ENCODE measurements around the gene DYNC1I1.

DYNC1I1 gene

DNA sequence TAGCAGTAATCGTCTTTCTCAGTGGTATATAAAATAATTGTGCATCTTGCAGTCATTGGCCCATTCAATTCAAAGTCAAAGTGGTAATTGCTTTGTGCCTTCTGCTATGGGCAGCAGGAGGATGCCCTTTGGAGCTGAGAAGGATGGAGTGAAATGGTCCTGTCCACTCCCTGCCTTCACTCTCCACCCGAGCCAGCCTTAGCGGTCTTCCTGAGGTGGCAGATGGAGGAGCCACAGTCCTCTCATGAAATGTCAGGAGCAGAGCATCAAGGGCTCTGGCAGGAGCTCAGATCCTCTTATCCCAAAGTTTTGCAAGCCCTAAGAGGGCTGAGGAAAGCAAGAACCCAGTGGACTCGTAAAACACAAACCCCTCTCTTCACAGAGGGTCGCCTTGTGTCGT, 199.4 kb downstream of the DYNC1I1 start:
- no peak for DNase-seq (ENCODE audit: low spot score)

DNA sequence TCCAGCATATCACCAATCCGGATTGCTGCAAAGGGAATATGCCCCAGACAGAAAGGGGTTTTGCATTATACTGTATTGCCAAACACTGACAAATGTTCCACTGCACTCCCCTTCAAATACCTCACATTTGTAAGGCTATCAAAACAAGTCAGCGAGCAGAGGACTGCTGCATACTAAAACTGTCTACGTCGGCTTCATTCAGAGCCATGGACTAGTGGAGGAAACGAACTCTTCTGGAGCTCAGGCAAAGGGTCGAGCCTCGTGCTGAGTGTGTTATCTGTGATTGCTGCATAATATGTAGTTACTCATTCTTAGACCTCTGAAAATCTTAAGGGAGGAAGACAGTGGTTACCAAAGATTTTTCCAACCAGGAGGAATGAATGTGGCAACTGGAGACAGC, 200.2 kb downstream of the DYNC1I1 start:
- no peak for DNase-seq (ENCODE audit: low spot score)

DNA sequence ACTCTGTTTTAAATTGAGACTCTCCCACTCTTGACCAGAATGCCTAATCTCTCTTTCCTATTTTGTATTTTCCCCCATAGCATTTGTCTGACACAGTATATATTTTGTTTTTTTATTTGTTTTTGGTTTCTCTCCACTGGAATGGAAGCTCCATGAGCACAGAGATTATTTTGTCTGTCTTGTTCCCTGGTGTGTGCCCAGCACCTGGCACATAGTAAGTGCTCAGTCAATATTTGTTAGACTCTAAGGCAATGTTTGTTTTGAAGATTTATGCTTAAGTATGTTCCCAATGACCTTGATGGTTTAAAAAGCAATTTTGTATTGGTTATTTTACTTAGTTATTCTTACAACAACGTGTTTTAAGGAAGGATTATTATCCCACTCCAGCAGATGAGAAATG, 201.8 kb downstream of the DYNC1I1 start:
- DNase-seq (ENCODE audit: low spot score): no peak

GRCh38 chr7:95976369-95977060, 204.2 kb downstream of the DYNC1I1 start:
- no peak for DNase-seq (ENCODE audit: low spot score)

GRCh38 chr7:95977994-95978393, 205.6 kb downstream of the DYNC1I1 start:
- no peak for DNase-seq (ENCODE audit: low spot score)

- DNase-seq (ENCODE audit: low spot score): no peak
Observed at GRCh38 chr7:95980167-95980566, 207.8 kb downstream of the DYNC1I1 start.

- DNase-seq (ENCODE audit: low spot score): no peak
Observed at GRCh38 chr7:95980706-95981105, 208.4 kb downstream of the DYNC1I1 start.

DNA sequence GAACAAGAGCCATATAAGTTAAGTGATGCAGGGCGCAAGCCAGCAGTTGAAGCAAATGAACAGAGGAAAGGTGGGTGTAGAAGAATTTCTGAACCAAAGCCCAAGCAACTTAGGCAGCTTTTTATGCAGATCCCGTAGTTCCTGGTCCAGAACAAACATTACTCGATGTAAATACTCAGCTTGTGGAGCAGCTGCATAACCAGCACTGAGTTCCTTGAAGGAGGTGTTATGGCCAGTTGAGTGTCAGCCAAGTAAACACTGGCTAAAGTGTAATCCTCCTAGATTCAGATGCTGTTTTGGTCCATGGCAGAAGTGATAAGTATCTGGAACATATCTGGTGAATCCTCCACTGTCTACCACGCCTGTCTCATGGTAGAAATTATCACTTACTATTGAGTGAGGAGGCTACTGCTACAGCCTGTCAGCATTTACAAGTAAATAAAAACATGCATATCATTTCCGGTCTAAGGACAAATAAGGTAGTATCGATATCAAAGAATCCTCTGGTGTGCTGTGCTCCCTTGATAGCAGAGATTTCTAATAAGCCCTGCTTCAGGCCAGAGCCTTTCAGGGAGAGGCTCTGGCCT, 213.9 kb downstream of the DYNC1I1 start:
- DNase-seq (ENCODE audit: low spot score): no peak

DNA sequence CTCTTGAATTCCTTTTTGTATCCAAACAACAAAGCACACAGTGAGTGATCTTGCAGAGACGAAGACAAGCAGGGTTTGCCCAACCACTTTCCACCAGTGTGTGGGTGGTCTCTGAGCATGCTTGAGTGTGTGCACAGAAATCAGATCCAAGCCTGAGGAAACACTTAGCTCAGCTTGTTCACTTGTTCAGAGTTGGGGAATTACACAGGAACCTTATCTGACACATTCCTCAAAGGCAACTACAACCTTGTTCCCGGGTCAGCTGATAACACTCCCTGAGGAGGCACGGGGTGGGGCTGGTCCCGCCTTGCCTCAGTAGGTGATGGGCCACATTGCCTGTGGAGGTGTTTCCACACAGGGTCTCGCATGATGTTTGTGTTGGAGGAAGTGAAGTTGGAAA, 216.9 kb downstream of the DYNC1I1 start:
- no peak for DNase-seq (ENCODE audit: low spot score)

DNA sequence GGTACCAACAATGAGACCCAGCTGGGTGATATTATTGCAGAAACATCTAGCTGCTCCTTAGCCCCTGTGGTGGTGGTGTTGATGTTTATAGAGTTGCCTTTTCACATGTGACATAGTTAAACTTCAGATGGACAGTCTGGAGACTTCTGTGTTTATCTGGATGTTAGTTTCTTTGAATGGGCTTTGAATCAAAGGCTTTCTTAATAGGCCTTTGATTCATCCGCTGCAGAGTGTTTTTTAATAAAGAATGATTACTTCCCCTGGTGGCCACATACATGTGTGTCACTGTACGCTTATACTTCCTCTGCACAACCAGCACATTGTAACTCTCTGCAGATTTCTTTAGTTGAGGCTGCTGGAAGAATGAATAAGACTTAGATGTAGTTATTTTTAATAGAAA, 221.0 kb downstream of the DYNC1I1 start:
- DNase-seq (ENCODE audit: low spot score): no peak

GRCh38 chr7:95996174-95996573, 223.8 kb downstream of the DYNC1I1 start:
- DNase-seq (ENCODE audit: low spot score): no peak

GRCh38 chr7:95996886-95997285, 224.5 kb downstream of the DYNC1I1 start:
- no peak for DNase-seq (ENCODE audit: low spot score)

DNA sequence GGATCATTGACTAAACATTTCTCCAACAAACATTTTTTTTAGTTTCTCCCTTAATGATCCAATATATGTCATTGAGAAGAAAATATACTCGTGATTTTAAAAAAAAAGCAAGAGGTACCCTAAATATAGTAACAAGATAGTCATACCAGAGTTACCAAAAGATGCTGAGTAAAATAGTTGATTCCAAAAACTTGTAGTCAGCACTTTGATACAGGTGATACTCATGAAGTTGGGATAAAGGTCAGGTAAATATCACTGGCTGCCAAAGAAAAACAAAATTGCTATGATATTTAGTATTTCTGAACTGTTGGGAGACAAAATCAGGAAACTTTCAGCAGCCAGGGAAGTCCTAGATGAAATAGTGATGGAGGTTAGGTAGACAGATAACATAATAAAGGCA, 225.3 kb downstream of the DYNC1I1 start:
- DNase-seq (ENCODE audit: low spot score): no peak

- no peak for DNase-seq (ENCODE audit: low spot score)
Observed at GRCh38 chr7:95999481-95999880, 227.1 kb downstream of the DYNC1I1 start.

GRCh38 chr7:96004578-96004977, 232.2 kb downstream of the DYNC1I1 start:
- DNase-seq (ENCODE audit: low spot score): peak; percentile 81

GRCh38 chr7:96005271-96005670, 232.9 kb downstream of the DYNC1I1 start:
- no peak for DNase-seq (ENCODE audit: low spot score)

DNA sequence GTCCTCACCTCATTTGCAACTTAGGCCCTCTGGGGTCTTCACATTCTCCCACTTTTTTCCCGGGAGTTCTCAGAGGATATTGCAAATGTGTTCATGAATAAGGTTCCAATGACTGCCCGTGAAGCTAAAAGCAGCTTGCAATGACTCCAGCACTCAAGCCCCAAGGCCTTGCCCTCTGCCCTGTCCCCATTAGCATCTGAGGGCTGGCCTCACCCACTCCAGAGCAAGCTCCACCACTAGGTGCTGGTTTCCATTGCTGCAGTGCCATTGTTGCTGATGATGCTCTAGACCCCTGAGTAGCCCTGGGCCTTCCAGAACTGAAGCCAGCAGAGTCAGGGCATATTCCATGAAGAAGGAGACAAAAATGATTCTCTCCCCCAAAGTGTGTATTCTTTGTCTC, 236.8 kb downstream of the DYNC1I1 start:
- DNase-seq (ENCODE audit: low spot score): no peak

- DNase-seq (ENCODE audit: low spot score): no peak
Observed at GRCh38 chr7:96013836-96014235, 241.5 kb downstream of the DYNC1I1 start.

DNA sequence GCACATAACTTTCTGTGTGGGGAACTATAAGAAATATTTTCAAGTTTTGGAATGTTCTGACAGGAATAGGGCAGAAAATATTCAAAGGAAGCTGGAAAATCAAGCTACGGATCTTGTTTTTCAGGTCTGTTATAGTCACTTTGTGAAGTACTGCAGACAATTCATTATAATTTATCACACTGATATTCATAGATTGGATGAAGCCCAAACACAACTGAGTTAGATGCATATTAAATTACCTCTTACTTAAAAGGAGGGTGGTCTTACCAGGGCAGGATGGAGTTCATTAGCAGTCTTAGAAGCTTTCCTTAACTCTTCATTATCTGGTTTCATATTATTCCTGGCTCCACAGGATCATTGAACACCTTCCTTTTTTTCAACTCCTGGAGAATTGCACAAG, 242.3 kb downstream of the DYNC1I1 start:
- DNase-seq (ENCODE audit: low spot score): no peak

- DNase-seq (ENCODE audit: low spot score): peak; percentile 37
Observed at GRCh38 chr7:96016056-96016586, 243.8 kb downstream of the DYNC1I1 start.

GRCh38 chr7:96016735-96017134, 244.4 kb downstream of the DYNC1I1 start:
- DNase-seq (ENCODE audit: low spot score): no peak

GRCh38 chr7:96017877-96018276, 245.5 kb downstream of the DYNC1I1 start:
- no peak for DNase-seq (ENCODE audit: low spot score)

DNA sequence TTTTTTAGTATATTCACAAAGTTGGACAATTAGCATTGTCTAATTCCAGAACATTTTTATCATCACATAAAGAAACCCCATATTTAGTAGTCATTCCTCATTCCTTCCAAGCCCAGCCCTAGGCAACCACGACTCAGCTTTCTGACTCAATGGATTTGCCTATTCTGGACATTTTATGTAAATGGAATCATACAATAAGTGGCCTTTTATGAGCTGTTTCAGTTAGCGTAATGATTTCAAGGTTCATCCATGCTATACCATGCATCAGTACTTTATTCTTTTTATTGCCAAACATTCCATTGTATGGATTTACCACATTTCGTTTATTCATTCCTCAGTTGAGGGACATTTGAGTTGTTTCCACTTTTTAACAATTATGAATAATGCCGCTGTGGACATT, 249.2 kb downstream of the DYNC1I1 start:
- no peak for DNase-seq (ENCODE audit: low spot score)

DNA sequence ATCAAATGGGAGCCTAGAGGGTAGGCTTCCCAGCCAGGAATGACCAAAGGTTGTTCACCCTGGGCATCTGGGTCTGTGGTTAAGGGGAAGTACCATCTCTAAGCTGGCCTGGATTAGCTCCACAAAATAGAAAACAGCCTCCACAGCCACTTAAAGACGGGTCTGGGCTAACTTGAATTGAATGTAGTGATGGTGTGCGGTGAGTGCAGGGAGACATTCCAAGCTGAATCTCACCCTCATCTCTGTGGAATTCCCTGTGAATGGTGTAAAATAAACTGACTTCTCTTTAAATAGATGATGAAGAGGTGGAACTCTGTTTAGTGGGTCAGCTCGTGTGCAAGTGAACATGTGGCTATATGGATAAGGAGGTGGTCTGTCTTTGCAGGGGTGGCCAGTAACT, 251.0 kb downstream of the DYNC1I1 start:
- DNase-seq (ENCODE audit: low spot score): peak; percentile 39

All from AG20443 (cell line).